GM12878 (cell line): ENCODE results near the gene BIK. TPM values are rescaled to one million over a fixed set of nuclear protein-coding genes. Genes with fewer than 3 reads are reported as not detected.

Experiments
- ATAC-seq: fragments of 200-7000 bp; cut with Tn5 transposase; 3 replicates; pipeline ENCODE4 v1.9.1; 2020; ENCODE audit warnings: mild to moderate bottlenecking, moderate library complexity
- BruUV-seq: library from RNA; stranded (reverse); fragments of 400-500 nt; replicated peaks from 2 replicates; lab custom pipeline; 2021; lab: Mats Ljungman, UMichigan
- CTCF ChIA-PET: fragments of 300-600 bp; sonication (Branson Sonifier 250); formaldehyde crosslinking; extraction: SDS; loops from one replicate; lab custom pipeline; 2021; ENCODE audit warnings: inconsistent platforms; lab: Yijun Ruan, JAX
- POLR2A ChIA-PET: fragments of 350-600 bp; formaldehyde crosslinking; extraction: SDS; loops from one replicate; lab custom pipeline; 2021; ENCODE audit warnings: inconsistent platforms; lab: Charles Lee
- RAD21 ChIA-PET: fragments of 300-600 bp; sonication (Branson Sonifier 250); formaldehyde crosslinking; loops from one replicate; lab custom pipeline; 2023; ENCODE audit warnings: antibody characterized with exemption; ENCODE audit not compliant: unreplicated experiment; lab: Charles Lee
- SMC1A ChIA-PET: fragments of 300-600 bp; sonication (Branson Sonifier 250); formaldehyde crosslinking; loops from one replicate; lab custom pipeline; 2023; ENCODE audit not compliant: unreplicated experiment, uncharacterized antibody; lab: Charles Lee
- DNase-seq: peaks from one replicate; pipeline ENCODE4 v3.0.0-alpha.2; 2011; ENCODE audit warnings: low read depth, low spot score
- FAIRE-seq: peaks from 3 replicates; lab custom pipeline; 2011; peaks lifted over from hg19 to GRCh38; lab: Jason Lieb, UNC
- H2AFZ ChIP-seq: 2 replicates; pipeline ENCODE4 v1.6.0; 2011; ENCODE audit warnings: low read depth, low read length, control low read depth; ENCODE audit not compliant: control insufficient read depth
- H3K27ac ChIP-seq: 2 replicates; pipeline ENCODE4 v1.5.1; 2011; ENCODE audit warnings: control low read depth; ENCODE audit not compliant: control insufficient read depth, insufficient read depth
- H3K27me3 ChIP-seq, 2 experiments: replicated peaks in 1 of 2; 2 replicates each; pipeline versions ENCODE4 v1.6.0 to v1.6.1; 2011; ENCODE audit warnings: low read length in 1 of 2; ENCODE audit not compliant: control insufficient read depth in 2 of 2, insufficient read depth in 2 of 2
- H3K36me3 ChIP-seq, 2 experiments: 2 replicates each; pipeline ENCODE4 v1.5.1; 2011; ENCODE audit warnings: low read length in 1 of 2; ENCODE audit not compliant: control insufficient read depth in 2 of 2, insufficient read depth in 2 of 2
- H3K4me1 ChIP-seq: 2 replicates; pipeline ENCODE4 v1.6.1; 2011; ENCODE audit warnings: mild to moderate bottlenecking, low read length, moderate library complexity, mixed read lengths; ENCODE audit not compliant: control insufficient read depth, insufficient read depth
- H3K4me2 ChIP-seq: 2 replicates; pipeline ENCODE4 v1.6.0; 2011; ENCODE audit warnings: control low read depth; ENCODE audit not compliant: control insufficient read depth, insufficient read depth
- H3K4me3 ChIP-seq: fragments of 200-600 bp; sonication (generic); 2 replicates; pipeline ENCODE4 v1.5.1; 2016
- H3K79me2 ChIP-seq: 2 replicates; pipeline ENCODE4 v1.6.0; 2011; ENCODE audit warnings: low read length; ENCODE audit not compliant: control insufficient read depth, insufficient read depth
- H3K9ac ChIP-seq: 2 replicates; pipeline ENCODE4 v1.8.0; 2011; ENCODE audit warnings: low read length, control low read depth, mixed read lengths; ENCODE audit not compliant: control insufficient read depth, insufficient read depth
- H3K9me3 ChIP-seq: replicated peaks from 3 replicates; pipeline ENCODE4 v1.5.1; 2011; ENCODE audit warnings: mild to moderate bottlenecking, low read length; ENCODE audit not compliant: control insufficient read depth, insufficient read depth
- H4K20me1 ChIP-seq: 2 replicates; pipeline ENCODE4 v1.6.0; 2011; ENCODE audit not compliant: control insufficient read depth, insufficient read depth
- CREB1 ChIP-seq: IDR thresholded peaks from 2 replicates; pipeline ENCODE4 v1.6.1; 2012; ENCODE audit warnings: low read depth, mild to moderate bottlenecking, inconsistent platforms
- ESRRA ChIP-seq: IDR thresholded peaks from 2 replicates; pipeline ENCODE4 v1.6.1; 2012; ENCODE audit warnings: mild to moderate bottlenecking, low read length, improper control_type of control experiment
- FOXK2 ChIP-seq: fragments of 450-650 bp; IDR thresholded peaks from 2 replicates; pipeline ENCODE4 v1.6.1; 2017; ENCODE audit warnings: mild to moderate bottlenecking, moderate library complexity
- FOXM1 ChIP-seq: IDR thresholded peaks from 2 replicates; pipeline ENCODE4 v1.6.1; 2012; ENCODE audit warnings: low read depth, mild to moderate bottlenecking, inconsistent platforms, low read length, moderate library complexity
- HDAC6 ChIP-seq: fragments of 200-600 bp; sonication (generic); IDR thresholded peaks from one replicate; pipeline ENCODE4 v1.8.0; 2017; ENCODE audit warnings: antibody characterized with exemption; ENCODE audit not compliant: unreplicated experiment
- LARP7 ChIP-seq: fragments of 450-650 bp; IDR thresholded peaks from 2 replicates; pipeline ENCODE4 v1.6.1; 2017; ENCODE audit warnings: mild to moderate bottlenecking
- PAX5 ChIP-seq: IDR thresholded peaks from 2 replicates; pipeline ENCODE4 v1.6.1; 2011; ENCODE audit warnings: low read depth, low read length, borderline replicate concordance
- RAD21 ChIP-seq: IDR thresholded peaks from 2 replicates; pipeline ENCODE4 v1.6.1; 2011; ENCODE audit warnings: mild to moderate bottlenecking, low read depth, low read length, moderate library complexity; ENCODE audit not compliant: insufficient read depth
- RFX5 ChIP-seq: IDR thresholded peaks from 2 replicates; pipeline ENCODE4 v1.6.1; 2011; ENCODE audit warnings: low read depth, low read length, improper control_type of control experiment
- SMC3 ChIP-seq: IDR thresholded peaks from 2 replicates; pipeline ENCODE4 v1.6.1; 2011; ENCODE audit warnings: low read length, improper control_type of control experiment, borderline replicate concordance
- SUZ12 ChIP-seq: fragments of 200-600 bp; sonication (generic); IDR thresholded peaks from one replicate; pipeline ENCODE4 v1.6.1; 2018; ENCODE audit warnings: antibody characterized with exemption, mild to moderate bottlenecking; ENCODE audit not compliant: unreplicated experiment
- TBL1XR1 ChIP-seq: IDR thresholded peaks from 2 replicates; pipeline ENCODE4 v1.6.1; 2012; ENCODE audit warnings: low read depth, low read length, improper control_type of control experiment
- ZNF622 ChIP-seq: fragments of 450-650 bp; IDR thresholded peaks from 2 replicates; pipeline ENCODE4 v1.6.1; 2017; ENCODE audit warnings: mild to moderate bottlenecking, inconsistent platforms
- ZSCAN29 ChIP-seq: fragments of 450-650 bp; IDR thresholded peaks from 2 replicates; pipeline ENCODE4 v1.6.1; 2017; ENCODE audit warnings: mild to moderate bottlenecking, moderate library complexity
- WGBS: methylation state at CpG from one replicate; pipeline ENCODE4 v1.1.6; 2016; ENCODE audit warnings: low lambda C conversion rate; ENCODE audit not compliant: insufficient replicate concordance, insufficient coverage; ENCODE audit errors: missing lambda C conversion rate; 5-methylcytosine and 5-hydroxymethylcytosine counted together
- in situ Hi-C: fragments of 300-500 bp; cut with MboI; formaldehyde crosslinking; loops from 9 replicates; pipeline ENCODE4 v1.14.3; 2018; ENCODE audit warnings: mixed read lengths
- intact Hi-C: fragments of 100-400 bp; cut with micrococcal nuclease; formaldehyde crosslinking; loops from one replicate; pipeline ENCODE4 v1.14.2; 2022; ENCODE audit not compliant: unreplicated experiment
- polyA plus RNA-seq, 11 experiments: library from polyadenylated mRNA; depleted of rRNA in 4 of 11; unstranded in 6 of 11; stranded (reverse) in 5 of 11; fragments of >200 nt; fragmentation: Nextera tagmentation in 4 of 11; fragmentation: Illumina TruSeq in 1 of 11; extraction: Ambion mirVana in 4 of 11; extraction: Trizol in 1 of 11; gene quantifications; 1 replicate in 1 of 11; 2 replicates in 10 of 11; pipeline versions ENCODE4 v1.2.1 to v1.2.3, GENCODE V29; 2011 to 2016; ENCODE audit warnings: inconsistent platforms in 2 of 11, missing spikeins in 2 of 11, low read depth in 1 of 11
- total RNA-seq, 4 experiments: library from RNA; depleted of rRNA in 3 of 4; stranded (reverse); fragments of >200 nt in 3 of 4; fragmentation: Illumina TruSeq in 1 of 4; extraction: Trizol in 1 of 4; gene quantifications; 2 replicates each; pipeline versions ENCODE4 v1.2.1 to v1.2.3, GENCODE V29; 2013 to 2021
- TF ChIP-seq, protein P1 (sequence below): fragments of 450-650 bp; IDR thresholded peaks from 2 replicates; pipeline ENCODE4 v1.6.1; 2017; ENCODE audit warnings: mild to moderate bottlenecking, low read depth, inconsistent platforms; ENCODE audit not compliant: poor library complexity, severe bottlenecking

Gene BIK
- total and polyA plus RNA-seq, 10 of the 15 experiments (the other 5 are each of a cell fraction or from before 2014, with no cell fraction given), result 0.33 to 9.8 (median 3.9) TPM

DNA sequence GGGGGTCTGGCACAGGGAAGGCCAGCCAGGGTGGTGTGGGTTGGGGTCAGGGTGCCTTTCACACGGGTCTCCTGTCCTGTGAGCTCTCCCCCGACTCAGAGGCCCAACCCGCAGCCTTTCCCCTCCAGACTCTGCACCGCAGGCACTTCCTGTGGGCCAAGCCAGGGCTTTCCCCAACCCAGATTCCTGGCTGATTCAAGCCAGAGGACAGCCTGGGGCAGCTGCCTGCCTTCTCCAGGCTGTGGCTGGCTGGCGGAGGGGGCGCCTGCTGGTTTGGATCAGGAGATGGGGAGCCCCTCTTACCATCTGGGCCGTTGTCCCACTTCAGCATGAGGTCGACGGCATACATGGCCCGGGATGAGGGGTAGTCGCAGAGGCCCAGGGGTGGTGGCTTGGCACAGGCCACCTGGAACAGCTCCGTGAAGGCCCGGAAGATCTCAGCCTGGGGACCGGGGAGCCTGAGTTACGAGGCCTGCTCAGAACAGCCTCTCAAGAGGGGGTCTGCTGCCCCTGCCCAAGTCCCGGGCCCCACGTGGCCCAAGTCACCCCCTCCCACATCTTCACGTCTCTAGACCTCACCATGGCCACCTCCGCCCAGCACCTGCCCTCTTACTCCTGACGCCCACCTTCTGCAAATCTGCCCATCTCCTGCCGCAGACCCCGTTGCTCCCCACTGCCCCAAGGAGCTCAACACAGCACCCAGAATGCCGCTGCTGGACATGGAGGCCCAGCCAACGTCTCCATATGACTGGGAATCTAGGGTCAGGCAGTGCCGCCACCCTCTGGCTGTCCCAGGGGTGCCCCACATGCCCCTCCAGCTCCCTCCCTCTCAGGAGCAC is 58.1 kb downstream of the BIK start:
- CTCF ChIA-PET, result no interaction called here
- DNase-seq, result no peak
- H3K36me3 ChIP-seq, result peaks cover 2 to 8% of the 10 kb centered on the region in 2 experiments; a peak in 3 of 4 replicates
- SMC1A ChIA-PET, result interaction anchor here (1.0 kb wide), 1 partner anchor 19 kb away, joined by 3 read pairs; no protein-coding TSS in a partner anchor
- no peaks in the 10 kb centered on the region for H3K4me1 ChIP-seq
- no peak overlapping the region for H3K4me2 ChIP-seq
- H3K27ac ChIP-seq, result no peak overlapping the region
- H3K79me2 ChIP-seq, result no peaks in the 10 kb centered on the region
- TF ChIP-seq ZNF622, result no peak
- no peak for TF ChIP-seq HDAC6
- POLR2A ChIA-PET, result no interaction called here
- no peak overlapping the region for H2AFZ ChIP-seq
- RAD21 ChIA-PET, result no interaction called here
- 79% methylated on average over 25 of the region's 25 CpGs for WGBS
- H3K4me3 ChIP-seq, result no peak overlapping the region
- H3K27me3 ChIP-seq, result no peaks in the 10 kb centered on the region
- no TSS peak for BruUV-seq
- no peak for FAIRE-seq
- H3K9ac ChIP-seq, result no peak overlapping the region
- H3K9me3 ChIP-seq, result no peaks in the 10 kb centered on the region
- in situ Hi-C loops (no loop called here), intact Hi-C loops (no loop called here)
- ATAC-seq, result no peak
- H4K20me1 ChIP-seq, result no peaks in the 10 kb centered on the region

DNA sequence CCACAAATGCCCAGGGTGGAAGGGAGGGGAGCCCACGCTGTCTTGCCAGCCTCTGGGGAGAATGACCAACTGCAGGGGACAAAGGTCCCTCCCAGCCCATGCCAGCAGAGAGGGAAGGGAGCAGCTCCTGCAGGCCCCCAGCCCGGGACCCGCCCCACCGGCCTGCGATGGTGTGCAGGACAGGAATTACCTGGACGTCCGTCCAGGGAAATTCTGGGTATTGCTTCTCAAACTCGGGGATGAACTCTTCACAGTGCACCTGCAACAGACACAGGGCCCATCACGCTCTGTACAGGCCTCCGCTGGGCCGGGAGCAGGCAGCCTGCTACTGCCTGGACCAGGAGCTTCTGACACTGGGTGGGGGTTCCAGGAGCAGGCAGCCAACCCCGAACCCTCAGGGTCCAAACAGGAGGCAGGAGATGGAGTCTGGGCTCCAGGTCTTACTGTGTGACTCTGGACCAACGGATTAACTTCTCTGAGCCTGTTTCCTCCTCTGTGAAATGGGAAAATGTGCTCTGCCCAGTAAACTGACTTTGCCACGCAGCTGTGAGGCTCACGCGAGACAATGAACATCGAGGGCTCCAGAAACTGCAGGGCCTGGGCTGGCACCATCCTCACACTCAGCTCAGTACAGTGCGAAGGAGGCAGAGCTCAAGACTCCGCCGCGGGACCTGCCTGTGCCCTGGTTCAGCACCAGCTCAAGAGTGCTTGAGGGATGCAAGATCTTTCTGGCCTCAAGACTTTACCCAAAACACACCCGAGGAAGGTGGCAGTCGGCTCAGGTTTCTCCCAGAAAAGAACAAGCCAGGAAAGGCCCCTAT is 59.0 kb downstream of the BIK start:
- no peak for ATAC-seq
- TF ChIP-seq TBL1XR1, result no peak
- no peak for TF ChIP-seq PAX5
- TF ChIP-seq ESRRA, result no peak
- TF ChIP-seq CREB1, result no peak
- TF ChIP-seq SUZ12, result no peak
- no peak for TF ChIP-seq RFX5
- no peak for TF ChIP-seq LARP7
- TF ChIP-seq FOXK2, result no peak
- no peak for TF ChIP-seq RAD21
- TF ChIP-seq FOXM1, result no peak
- TF ChIP-seq, protein P1, sequence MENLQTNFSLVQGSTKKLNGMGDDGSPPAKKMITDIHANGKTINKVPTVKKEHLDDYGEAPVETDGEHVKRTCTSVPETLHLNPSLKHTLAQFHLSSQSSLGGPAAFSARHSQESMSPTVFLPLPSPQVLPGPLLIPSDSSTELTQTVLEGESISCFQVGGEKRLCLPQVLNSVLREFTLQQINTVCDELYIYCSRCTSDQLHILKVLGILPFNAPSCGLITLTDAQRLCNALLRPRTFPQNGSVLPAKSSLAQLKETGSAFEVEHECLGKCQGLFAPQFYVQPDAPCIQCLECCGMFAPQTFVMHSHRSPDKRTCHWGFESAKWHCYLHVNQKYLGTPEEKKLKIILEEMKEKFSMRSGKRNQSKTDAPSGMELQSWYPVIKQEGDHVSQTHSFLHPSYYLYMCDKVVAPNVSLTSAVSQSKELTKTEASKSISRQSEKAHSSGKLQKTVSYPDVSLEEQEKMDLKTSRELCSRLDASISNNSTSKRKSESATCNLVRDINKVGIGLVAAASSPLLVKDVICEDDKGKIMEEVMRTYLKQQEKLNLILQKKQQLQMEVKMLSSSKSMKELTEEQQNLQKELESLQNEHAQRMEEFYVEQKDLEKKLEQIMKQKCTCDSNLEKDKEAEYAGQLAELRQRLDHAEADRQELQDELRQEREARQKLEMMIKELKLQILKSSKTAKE, result no peak
- TF ChIP-seq SMC3, result no peak
- TF ChIP-seq ZSCAN29, result no peak

More for the DNA sequence above, 59.0 kb downstream of the BIK start:
- intact Hi-C loops, result no loop called here
- no peak overlapping the region for H3K4me3 ChIP-seq
- H3K4me1 ChIP-seq, result no peaks in the 10 kb centered on the region
- RAD21 ChIA-PET, result no interaction called here
- WGBS, result 87% methylated on average over 23 of the region's 23 CpGs
- in situ Hi-C loops, result no loop called here
- no peak for FAIRE-seq
- POLR2A ChIA-PET, result no interaction called here
- no peaks in the 10 kb centered on the region for H3K9me3 ChIP-seq
- no peaks in the 10 kb centered on the region for H3K79me2 ChIP-seq
- H3K27me3 ChIP-seq, result no peaks in the 10 kb centered on the region
- no peak overlapping the region for H2AFZ ChIP-seq
- H3K9ac ChIP-seq, result no peak overlapping the region
- no peak overlapping the region for H3K4me2 ChIP-seq
- SMC1A ChIA-PET, result no interaction called here
- DNase-seq, result no peak
- peaks cover 2 to 8% of the 10 kb centered on the region in 2 experiments; a peak in 3 of 4 replicates for H3K36me3 ChIP-seq
- CTCF ChIA-PET, result no interaction called here
- no TSS peak for BruUV-seq
- no peak overlapping the region for H3K27ac ChIP-seq
- H4K20me1 ChIP-seq, result no peaks in the 10 kb centered on the region
